HG03520 (cell line): ENCODE measurements around the gene MIGA1.

Experiments
- ATAC-seq: cut with Tn5 transposase; IDR thresholded peaks from one replicate; pipeline ENCODE4 v1.9.1; 2021; ENCODE audit warnings: mild to moderate bottlenecking, moderate library complexity; ENCODE audit not compliant: unreplicated experiment

MIGA1 gene

DNA sequence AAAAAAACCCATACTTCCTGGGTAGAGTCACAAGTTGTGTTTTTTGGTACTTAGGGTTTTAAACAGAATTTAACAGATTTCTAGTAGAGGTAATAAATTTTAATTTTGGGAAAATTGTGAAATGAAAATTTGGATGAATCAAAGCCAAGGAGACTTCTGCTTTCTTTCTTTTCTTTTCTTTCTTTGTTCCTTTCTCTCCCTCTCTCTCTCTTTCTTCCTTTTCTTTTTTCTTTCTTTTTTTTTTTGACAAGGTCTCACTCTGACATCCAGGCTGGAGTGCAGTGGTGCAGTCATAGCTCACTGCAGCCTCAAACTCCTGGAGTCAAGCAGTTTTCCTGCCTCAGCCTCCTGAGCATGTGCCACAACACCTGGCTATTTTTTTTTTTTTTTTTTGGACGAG, 62.1 kb downstream of the MIGA1 start:
- no peak for ATAC-seq

DNA sequence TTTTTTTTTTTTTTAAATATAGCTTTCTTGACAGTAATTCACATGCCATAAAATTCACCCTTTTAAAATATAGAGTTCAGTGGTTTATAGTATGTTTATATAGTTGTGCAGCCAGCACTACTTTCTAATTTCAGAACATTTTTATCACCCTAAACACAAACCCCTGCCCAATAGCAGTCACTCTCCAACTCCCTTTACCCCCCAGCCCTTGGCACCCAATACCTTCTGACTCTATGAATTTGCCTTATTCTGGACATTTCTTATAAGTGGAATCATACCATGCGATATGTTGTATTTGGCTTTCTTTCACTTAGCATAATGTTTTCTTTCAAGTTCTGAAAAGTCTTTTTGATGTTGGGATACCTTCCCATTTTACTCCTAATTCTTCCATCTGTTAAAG, 66.5 kb downstream of the MIGA1 start:
- ATAC-seq, result no peak

DNA sequence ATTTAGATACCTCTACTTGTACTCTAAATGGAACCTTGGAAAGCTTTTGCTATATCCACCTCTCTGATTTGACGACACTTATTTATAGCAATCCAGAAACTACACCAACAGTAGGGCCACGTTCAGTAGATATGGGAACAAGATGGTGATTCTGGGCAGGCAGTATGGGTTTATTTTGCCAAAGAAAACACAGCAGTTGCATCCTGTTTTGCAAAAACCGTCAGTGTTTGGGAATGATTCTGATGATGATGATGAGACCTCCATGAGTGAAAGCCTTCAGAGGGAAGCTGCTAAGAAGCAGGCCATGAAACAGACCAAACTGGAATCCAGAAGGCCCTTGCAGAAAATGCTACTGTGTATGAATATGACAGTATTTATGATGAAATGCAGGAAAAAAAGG, 67.5 kb downstream of the MIGA1 start:
- no peak for ATAC-seq

DNA sequence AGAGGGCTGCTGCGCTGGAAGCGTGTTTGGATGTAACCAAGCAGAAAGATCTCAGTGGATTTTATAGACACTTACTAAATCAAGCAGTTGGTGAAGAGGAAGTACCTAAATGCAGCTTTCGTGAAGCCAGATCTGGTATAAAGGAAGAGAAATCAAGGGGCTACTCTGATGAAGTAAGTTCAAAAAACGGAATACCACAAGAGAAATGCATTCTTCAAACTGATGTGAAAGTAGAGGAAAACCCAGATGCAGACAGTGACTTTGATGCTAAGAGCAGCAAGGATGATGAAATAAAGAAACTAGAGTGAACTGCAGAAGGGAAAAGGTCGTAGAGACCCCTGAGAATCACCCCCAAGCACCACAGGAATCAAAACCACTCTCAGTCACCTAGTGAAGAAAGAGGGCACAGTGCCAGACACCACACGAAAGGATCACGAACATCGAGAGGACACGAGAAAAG, 68.2 kb downstream of the MIGA1 start:
- ATAC-seq, result no peak

DNA sequence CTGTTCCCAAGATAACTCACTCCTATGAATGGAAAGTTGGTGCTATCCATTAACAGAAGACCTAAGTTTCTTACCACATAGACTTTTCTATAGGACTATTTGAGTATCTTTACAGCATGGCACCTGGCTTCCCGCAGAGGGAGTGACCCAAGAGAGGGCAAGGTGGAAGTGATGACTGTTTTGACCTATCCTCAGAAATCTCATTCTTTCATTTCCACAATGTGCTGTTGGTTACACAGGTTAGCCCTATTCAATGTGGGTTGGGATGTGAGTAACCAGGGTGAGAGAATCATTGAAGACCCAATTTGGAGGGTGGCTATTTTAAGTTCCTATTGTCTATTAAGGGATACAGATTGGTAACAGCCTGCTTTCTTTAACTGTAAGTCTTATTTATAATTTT, 70.6 kb downstream of the MIGA1 start:
- no peak for ATAC-seq

DNA sequence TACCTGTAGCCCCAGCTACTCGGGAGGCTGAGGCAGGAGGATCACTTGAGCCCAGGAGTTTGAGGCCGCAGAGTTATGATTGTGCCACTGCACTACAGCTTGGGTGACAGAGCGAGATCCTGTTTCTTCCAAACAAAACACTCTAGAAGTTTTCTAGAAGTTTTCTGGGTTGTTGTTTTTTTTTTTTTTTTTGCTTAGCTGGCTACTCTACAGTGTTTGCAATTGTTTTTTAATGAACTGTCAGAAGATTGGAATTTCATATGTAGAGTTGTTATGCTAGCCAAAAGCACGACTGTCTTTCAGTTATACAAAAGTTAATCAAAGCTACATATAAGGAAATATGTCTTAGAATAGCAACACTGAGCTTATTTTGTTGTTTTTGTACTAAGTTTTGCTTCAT, 78.1 kb downstream of the MIGA1 start:
- ATAC-seq, result no peak

DNA sequence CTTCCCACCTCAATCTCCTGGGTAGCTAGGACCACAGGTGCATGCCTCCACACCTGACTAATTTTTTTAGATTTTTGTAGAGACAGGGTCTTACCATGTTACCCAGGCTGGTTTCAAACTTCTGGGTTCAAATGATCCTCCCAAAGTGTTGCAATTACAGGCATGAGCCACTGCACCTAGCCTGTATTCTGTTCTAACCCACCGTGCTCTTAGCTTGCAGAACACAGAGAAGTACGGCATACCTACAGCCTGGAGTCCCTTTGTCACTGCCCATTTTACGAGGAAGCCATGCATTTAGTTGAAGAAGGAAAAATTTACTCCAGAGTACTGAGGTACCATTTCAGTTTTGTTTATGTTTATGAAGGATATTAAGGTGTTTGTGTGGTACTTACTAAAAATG, 79.3 kb downstream of the MIGA1 start:
- ATAC-seq, result no peak

DNA sequence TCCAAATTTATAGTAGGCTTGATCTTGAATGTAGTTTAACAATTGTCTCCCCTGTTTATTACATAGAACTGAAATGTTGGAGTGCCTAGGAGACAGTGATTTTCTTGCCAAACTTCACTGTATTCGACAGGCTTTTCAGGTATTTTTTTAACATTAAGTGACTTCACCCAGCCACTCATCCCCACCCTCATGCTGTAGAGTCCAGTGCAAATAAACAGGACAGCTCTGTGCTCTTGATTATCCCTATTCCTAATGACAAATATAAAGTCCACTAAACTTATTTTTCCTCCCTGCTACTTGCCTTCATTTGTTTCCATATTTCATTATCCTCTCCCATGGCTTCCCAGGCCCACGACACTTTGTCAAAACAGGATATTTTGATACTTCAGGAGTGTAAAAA, 79.8 kb downstream of the MIGA1 start:
- no peak for ATAC-seq

DNA sequence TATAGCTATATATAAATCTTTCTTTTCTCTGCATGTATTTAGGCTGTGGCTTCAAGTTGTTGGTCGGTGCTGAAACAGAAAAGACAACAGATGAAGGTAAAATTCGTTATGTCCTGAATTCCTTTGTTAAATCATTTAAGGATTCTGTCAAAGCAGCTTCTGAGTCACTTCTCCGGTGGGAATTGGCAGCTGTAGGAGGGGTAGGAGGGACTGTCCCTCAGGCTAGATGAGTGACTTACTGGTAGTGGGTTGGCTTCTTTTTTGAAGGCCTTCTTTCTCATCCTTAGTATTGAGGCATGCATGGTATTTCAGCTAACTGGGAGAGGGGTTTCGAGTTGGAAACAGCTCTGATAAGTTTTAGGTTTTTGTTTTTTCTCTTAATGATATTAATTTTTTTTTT, 86.8 kb downstream of the MIGA1 start:
- ATAC-seq, result no peak

DNA sequence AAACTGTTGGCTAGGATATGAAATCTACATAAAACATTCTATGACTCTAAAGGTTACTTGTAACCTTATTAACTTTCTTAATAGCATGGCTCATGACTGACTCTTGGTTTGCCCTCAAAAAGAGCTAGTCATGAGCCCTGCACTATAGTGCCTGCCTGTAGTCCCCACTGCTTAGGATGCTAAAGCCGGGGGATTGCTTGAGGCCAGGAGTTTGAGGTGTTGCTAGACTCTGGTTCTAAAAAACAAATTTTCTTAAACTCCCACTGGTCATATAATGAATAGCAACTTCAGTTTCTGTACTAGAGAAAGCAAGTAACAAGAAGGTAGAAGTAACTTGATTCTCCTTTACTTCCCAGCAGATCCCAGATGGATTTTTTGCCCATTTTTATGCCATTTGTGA, 93.2 kb downstream of the MIGA1 start:
- no peak for ATAC-seq

DNA sequence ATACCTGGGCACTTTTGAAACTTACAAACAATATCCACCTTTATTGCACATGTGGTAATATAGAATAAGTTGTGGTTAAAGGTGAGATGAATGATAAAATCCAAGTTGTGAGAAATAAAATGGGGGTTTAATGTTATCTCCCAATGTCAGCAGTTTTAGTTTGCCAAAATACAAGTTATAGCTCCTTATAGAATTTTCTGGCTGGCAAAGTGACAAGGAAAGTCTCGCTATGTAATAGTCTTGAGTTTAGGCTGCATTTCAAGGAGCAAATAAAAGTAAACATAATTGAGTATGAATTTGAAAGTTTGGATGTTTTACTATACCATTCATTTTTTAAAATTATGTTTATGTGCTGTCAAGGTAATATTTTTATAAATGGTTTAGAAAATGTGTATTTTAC, 94.0 kb downstream of the MIGA1 start:
- ATAC-seq, result no peak

DNA sequence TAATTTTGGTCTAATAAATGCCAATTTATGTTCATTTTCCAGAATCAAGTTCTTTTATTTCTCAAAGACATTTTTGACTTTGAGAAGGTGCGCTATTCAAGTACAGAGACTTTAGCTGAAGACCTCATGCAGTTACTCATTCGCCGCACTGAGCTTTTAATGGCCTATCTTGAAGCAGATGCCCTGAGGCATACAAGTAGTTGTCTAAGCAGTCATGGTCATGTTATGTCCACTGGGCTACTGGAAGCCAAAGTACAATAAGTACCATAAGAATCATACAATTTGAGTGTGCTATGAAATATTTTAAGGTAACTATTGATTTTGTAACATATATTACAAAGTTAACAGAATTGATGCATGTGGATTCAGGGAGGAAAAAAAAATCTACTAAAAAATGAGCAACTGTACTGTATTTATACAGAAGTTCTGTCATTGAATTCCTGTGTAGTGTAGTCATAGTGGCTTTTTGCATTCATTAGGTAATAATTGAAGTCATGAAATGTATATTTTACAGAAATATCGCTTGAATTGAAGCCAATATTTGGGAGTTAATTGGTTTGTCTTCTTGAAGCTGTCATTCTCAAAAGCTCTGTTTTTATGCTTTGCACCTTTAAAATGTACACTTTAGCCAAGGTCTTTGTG, 95.5 kb downstream of the MIGA1 start:
- no peak for ATAC-seq

DNA sequence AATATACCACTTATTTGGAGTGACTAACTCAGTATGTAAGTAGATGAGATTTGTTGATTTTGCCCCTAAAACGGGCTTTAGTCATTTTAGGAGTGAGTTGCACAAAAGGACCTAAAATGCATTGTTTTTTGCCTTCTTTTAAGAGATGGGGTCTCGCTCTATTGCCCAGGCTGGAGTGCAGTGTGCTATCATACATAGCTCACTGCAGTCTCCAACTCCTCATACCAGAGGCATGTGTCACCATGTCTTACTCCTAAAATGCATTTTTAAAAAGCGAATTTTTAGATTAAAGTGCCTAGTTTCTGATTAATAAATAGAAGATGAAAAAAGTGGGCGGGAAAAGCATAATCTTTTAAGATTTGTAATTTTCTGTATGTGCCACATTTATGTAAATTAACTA, 97.4 kb downstream of the MIGA1 start:
- no peak for ATAC-seq

DNA sequence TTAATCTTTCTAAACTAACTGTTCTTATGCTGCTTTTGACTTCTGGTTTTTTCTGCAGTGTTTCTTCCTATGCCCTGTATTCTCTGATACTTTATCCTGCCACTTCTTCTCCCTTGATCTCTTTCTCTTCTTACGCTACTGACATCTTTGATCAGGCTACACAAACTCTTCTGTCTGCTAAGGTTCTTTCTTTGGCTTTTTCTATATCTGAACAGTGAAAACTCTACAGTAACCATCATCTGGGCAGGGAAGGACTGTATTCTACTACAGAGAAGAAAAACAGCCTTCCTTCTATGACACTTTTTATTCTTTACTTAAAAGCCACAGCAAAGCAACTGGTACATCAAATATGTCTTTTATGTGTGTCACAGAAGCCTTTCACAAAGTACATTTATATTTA, 101.6 kb downstream of the MIGA1 start:
- ATAC-seq, result no peak

DNA sequence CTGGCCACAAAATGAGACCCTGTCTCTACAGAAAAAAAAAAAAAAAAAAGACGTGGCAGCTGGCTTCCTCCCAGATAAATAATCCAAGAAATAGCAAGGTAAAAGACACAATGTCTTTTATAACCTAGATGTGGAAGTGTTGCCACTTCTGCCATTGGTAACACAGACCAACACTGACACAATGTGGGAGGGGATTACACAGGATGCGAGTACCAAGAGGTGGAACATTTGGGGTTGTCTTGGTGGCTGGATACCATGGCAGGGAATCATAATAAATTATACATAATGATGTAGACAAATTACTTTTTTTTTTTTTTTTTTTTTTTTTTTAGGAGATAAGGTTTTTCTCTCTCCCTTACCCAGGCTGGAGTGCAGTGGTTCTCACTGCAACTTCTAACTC, 103.0 kb downstream of the MIGA1 start:
- no peak for ATAC-seq

DNA sequence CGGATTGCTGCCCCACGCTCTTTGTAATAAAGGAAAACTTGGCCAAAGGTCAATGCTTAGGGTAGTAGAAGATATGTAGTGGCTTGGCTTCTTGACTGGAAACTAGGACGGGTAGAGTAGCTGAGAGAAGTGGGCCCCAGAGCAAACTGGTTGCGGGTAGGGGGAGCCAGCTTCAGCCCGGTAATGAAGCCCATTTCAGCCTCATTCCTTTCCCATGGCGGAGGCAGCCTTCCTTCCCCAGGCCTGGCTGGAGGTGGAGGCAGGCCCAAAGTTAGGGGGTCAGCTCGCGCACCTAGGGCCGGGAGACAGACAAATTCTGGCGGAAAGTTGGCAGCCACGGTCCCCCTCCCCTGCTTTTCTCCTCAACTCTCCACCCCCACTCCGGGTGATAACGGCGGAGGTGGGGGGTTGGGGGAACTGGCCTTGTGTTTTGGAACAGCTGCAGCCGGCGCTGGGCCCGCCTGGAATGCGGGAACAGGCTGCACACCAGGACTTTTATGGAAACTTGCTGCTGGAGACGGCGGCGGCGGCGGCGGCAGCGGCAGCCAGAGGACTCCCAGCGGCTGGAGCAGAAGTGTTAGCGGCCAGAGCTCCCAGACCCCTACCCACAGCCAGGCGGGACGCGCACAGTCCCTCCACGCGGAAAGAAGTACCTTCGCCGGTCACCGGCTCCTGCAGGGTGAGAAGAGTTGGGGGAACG, 108.8 kb downstream of the MIGA1 start, which contains the start of gene NEXN:
NEXN (plus strand) TSS at position 544 of the 700 bp plus-strand sequence. CDS start 27,483 bp downstream, outside the sequence.
- ATAC-seq, result no peak

DNA sequence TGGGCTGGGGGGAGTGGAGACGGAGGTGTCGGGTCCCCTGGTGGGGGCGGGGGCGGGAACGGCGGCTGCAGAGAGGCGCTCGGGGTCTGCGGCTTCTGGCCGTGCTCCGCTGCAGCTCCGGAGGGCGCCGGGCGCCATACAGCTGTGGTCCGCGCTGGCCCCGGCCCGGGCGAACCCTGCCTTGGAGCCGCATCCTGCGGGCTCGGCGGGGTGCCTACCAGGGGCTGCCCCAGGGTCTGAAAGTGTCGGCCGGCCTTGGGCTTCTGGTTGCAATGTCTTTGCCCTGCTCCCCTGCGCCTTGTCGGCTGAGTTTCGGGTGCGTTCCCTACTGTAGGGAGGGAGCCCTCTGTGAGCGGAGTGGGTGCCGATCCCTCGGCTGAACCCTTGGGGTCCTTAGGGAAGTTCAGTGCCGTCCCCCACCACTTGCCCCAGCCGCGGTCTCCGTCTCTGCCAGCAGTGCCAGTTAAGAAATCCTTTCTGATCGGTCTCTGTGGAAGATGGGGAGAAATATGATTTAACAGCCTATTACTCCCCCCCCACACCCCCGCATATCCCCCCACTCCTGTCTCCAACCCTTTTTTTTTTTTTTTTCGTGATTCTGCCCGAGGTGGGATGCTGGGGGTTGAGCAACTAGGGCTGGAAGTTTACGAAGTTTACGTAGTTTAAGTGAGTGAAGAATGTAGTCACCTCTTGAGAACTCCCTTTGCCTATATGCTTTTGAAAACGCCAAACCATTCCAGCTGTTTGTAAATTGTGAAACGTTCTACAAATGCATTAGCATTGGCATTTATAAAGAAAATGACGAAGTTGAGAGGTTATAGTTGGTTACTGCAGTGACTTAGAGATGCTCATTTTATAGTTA, 109.6 kb downstream of the MIGA1 start:
- ATAC-seq, result no peak

DNA sequence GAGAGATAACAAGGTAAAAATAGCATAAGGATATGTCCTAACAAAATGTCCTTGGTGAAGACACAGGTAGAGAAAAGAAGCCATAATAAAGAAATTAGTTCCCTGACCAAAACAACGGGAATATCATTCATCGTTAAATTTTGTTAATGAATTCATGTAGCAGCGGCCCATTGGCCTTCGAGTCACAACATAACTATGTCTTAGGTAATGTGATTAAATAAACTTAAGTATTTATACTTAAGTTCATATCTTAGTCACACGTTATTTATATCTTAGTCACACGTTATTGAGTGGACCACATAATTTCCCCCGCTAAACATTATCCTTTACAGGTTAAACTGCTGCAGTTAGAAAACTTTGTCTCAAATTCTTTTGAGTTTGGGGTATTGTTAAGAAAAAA, 110.2 kb downstream of the MIGA1 start:
- ATAC-seq, result no peak

DNA sequence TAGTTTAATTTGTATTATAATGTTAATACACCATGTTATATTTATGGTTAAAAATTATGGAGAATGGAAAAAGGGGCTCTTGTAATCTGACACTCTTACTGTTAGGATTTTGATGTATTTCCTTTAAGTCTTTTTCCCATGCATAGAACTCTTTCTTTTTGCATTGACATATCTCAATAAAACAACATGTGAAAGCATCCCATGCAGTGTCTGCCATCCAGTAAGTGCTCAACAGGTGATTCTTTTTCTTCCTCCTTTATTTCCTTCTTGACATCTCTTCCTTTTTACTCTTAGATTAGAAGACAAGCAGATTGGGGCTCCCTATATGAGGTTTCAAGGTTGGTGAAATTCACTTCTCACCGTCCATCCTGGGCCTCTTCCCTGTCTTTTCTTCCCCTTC, 111.8 kb downstream of the MIGA1 start:
- no peak for ATAC-seq

DNA sequence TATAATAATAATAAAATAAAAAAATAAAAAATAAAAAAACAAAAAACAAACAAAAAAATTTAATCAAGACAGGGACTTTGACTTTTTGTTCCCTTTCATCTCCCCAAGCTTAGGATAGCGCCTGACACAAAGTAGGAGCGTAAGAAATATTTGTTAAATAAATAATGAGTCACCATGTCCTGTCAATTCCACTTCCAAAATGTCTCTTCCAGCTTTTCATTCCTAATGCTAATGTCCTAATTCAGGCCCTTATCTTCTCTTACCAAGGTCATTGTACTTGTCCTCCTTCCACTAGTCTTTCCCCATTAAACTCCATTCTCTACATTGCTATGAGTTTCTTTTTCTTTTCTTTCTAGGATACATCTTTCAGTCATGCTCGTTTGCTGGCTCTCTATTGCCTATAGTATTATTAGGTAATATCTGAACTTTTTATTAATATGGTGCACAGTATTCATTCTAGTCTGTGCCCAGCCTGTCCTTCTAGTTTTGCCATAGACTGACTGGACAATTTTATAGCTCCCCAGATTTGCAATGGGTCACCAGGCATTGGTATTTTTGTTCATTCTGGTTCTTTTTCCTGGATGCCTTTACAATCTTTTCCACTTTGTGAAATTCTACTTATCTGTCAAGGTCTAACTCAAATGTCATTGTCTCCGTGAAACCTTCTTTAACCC, 120.3 kb downstream of the MIGA1 start:
- ATAC-seq, result no peak

DNA sequence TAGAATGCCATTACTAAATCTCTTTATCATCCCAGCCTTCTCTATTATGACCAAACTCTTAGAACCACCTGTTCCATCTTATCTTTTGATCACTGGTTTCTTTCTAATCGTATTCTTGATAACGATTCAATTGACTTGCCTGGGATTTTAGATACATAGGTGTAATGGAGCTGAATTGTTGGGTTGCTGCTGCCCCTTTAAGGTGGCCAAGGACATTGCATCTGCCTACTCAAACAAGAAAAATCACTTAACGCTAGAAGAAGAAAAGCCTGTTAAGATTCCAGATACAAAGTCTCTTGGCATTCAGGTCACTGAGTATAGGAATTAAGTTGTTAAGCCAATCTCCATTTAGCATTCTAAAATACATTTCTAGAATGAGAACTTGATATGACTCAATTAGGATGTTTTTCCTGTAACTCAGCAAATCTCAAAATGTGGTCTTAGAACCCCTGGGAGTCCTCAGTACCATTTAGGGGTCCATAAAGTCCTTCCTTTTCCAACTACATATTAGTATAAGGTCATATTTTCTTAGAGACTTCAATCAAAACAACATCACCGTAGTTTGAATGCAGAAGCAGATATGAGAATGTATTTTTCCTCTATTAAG, 121.3 kb downstream of the MIGA1 start:
- ATAC-seq, result no peak
